Stimulated activated CD4-positive, alpha-beta T cell treated with anti-CD3 and anti-CD28 coated beads, Interleukin-15, amount 100 ng/mL, for 24 hours (primary cell): Measurements from ENCODE around the gene SVOPL.
A peak's percentile ranks its signal among the peaks of the same experiment; 100 is the strongest.
"Not testable (repeated sequence)": the region's sequence is repeated elsewhere in the genome, so short reads cannot be mapped to it uniquely, and the experiment has no call there.

ENCODE experiments used
- DNase-seq: peaks from one replicate; pipeline ENCODE4 v3.0.0-alpha.2; 2020

Gene SVOPL

DNA sequence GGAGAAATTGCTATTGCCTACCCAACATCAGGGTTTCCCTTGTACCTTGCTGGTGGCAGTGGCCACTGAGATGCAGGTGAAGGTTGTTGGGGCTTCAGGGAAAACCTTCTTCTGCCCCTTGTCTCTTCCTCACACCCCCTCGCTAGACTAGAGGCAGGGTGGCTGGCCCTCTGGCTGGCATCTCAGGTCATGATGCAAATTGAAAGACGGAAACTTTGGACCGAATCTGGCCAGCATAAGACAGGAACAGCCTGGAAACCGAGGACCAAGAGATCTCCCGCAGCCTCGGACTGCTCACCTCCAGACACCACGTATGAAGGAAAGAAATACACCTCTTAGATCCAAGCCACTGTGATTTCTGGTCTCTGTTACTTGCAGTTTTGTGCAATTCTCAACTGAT, 2.9 kb downstream of the SVOPL start:
- no peak for DNase-seq

DNA sequence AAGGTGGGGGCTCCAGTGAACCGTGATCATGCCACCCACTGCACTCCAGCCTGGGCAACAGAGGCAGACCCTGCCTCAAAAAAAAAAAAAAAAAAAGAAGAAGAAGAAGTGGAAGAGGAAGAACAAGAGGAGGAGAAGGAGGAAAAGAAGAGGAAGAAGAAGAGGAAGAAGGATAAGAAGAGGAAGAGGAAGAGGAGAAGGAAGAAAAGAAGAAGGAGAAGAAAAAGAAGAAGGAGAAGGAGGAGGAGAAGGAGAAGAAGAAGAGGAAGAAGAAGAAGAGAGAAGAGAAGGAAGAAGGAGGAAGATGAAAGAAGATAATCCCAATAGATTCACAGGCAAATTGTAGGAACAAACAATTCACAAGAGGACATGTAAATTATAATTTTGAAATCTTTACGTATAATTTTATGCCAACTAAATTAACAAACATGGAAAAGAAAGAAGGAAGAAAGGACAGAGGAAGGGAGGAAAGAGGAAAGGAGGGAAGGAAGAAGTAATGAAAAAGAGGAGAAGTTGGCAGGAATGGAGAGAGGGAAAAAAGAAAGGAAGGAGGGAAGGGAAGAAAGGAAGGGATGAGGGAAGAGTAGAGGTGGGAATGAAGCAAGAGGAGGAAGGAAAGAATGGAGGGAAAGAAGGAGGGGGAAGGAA, 3.5 kb downstream of the SVOPL start:
- no peak for DNase-seq

DNA sequence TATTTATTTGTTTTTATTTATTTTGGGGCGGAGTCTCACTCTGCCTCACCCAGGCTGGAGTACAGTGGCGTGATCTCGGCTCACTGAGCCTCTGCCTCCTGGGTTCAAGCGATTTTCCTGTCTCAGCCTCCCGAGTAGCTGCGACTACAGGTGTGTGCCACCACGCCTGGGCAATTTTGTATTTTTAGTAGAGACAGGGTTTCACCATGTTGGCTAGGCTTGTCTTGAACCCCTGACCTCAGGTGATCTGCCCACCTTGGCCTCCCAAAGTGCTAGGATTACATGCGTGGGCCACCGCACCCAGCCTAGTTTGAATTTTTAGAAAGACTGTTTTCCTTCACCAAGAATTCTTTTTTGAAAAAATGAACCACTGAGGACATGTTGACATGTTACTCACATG, 5.4 kb downstream of the SVOPL start:
- DNase-seq: not testable (repeated sequence)

DNA sequence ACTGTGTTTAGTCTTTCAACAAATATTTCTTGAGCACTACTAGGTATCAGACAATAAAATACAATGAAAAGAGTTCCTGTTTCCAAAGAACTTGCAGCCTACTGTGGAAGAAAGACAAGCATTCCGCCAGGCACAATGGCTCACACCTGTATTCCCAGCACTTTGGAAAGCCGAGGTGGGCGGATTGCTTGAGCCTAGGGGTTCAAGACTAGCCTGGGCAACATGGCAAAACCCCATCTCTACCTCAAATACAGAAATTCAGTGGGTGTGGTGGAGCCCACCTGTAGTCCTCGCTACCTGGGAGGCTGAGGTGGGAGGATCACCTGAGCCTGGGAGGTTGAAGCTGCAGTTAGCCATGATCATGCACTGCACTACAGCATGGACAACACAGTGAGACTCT, 6.1 kb downstream of the SVOPL start:
- DNase-seq: no peak

DNA sequence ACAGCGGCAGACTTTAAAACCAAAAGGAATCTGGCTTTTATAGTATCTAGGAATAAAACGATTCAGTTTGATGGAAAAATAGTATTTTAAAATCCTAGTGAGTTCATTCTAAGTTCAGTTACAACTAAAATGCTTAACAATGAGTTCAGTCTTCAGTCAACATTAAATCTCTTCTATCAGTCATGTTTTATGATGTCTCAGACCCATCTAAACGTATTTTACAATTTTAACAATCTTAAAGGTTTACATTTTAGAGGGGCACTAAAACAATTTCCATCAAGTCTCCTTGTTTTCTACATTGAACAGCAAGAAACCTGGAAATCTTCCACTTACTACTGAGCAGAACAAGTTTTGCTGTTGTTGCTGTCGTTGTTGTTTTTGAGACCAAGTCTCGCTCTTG, 10.0 kb downstream of the SVOPL start:
- no peak for DNase-seq

DNA sequence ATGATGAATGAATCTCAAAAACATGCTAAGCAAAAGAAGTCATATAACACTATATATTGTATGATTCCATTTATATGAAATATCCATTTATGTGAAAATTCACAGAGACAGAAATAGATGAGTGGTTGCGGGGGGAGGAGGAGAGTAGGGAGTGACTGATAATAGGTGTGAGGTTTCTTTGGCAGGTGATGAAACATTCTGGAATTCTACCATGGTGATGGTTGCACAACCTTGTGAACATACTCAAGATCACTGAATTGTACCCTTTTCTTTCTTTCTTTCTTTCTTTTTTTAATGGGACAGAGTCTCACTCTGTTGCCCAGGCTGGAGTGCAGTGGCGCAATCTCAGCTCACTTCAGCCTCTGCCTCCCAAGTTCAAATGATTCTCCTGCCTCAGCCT, 10.7 kb downstream of the SVOPL start:
- no peak for DNase-seq

DNA sequence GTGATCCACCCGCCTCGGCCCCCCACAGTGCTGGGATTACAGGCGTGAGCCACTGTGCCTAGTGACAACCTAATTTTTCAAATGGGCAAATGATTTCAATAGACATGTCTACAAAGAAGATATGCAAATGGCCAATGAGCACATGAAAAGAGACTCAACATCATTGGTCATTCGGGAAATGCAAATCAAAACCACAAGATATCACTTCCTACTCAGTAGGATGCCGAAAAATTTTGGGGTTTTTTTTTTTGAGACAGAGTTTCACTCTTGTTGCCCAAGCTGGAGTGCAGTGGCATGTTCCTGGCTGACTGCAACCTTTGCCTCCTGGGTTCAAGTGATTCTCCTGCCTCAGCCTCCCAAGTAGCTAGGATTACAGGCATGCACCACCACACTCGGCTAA, 13.1 kb downstream of the SVOPL start:
- not testable (repeated sequence) for DNase-seq

DNA sequence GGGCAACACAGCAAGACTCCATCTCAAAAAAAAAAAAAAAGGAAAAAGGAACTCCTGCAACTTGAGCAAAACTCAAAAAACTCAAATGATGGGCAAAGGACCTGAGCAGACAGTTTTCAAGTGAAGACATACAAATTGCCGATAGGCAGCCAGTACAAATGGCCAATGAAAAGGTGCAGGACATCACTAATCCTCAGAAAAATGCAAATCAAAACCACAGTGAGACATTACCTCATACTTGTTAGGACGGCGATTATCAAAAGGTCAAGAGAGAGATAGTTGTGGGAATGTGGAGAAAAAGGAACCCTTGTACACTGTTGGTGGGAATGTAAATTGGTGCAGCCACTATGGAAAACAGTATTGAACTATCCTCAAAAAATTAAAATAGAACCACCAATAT, 16.8 kb downstream of the SVOPL start:
- no peak for DNase-seq

DNA sequence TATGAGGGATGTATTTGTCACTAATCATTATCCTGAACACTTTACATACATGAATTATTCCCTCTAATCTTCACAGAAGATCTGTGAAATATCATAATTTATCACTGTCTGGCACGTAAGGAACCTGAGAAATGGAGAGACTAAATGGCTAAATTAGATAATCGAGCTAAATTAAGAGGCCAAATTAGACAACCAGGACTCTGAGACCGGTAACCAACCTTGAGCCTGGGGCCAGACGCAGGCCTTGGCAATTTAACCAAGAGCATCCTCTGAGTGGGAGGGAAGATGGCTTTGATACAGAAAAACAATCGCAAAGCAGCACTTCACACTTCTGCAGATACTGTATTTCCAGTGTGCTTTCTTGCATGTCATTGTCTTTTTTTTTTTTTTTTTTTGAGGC, 21.4 kb downstream of the SVOPL start:
- no peak for DNase-seq

DNA sequence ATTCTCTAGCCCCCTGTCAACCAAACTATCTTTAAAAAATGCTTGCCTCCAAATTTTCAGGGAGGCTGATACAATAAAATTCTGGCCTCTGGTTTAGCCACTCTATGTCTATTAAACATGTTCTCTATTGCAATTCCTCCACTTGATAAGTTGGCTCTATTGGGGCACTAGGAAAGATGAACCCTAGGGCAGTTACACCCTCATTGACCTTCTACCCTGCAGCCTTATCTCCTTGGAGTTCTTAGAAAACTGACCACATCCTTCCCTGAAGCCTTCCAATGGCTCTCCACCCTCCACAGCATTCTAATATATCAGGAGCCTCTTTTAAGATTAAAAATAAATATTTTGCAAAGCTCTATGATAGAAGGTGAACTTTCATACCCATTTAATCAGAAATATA, 30.6 kb downstream of the SVOPL start:
- no peak for DNase-seq

DNA sequence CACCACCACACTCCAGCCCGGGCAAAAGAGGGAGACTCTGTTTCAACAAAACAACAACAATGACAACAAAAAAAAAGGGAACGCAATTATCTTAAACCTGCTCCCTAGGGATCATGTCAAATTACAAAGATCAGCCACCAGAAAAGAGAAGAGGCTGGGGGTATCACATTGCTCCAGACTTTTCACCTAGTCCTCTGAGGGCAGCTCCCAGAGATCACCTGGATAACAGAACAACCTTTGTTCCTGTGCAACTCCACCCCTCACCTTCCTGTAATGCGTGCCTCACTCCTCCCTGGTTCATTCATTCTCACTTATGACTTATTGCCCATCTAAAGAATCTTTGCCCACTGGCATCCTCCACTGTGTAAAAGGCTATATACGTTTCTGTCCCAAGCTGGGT, 31.8 kb downstream of the SVOPL start:
- no peak for DNase-seq

DNA sequence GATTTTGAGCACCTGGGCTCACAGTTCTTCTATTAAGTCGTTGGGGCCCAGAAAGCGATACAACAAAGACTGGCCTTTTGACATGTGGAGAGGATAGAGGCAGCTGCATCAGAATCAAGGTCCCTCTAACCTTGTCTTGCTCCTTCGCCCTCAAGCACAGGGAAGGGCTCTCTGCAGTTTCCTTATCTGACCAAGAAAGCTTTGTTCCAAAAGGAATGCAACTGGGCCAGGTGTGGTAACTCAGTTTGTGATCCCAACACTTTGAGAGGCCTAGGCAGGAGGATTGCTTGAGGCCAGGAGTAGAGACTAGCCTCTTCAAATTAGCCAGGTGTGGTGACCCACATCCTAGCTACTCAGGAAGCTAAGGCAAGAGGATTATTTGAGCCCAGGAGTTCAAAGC, 32.2 kb downstream of the SVOPL start:
- DNase-seq: no peak

DNA sequence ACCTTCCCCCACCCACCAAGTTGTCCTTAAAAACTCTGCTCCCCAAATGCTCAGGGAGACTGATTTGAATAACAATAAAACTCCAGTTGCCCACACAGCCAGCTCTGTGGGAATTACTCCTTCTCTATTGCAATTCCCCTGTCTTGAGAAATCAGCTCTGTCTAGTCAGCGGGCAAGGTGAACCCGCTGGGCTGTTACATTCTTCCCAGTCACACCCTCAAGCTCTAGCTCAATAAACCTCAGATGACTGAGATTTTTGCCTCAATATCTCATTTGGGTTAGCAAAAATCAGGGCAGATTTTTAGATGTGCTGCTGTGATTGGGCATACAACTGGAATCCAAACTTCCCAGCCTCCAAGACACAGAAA, 32.9 kb downstream of the SVOPL start:
- no peak for DNase-seq

DNA sequence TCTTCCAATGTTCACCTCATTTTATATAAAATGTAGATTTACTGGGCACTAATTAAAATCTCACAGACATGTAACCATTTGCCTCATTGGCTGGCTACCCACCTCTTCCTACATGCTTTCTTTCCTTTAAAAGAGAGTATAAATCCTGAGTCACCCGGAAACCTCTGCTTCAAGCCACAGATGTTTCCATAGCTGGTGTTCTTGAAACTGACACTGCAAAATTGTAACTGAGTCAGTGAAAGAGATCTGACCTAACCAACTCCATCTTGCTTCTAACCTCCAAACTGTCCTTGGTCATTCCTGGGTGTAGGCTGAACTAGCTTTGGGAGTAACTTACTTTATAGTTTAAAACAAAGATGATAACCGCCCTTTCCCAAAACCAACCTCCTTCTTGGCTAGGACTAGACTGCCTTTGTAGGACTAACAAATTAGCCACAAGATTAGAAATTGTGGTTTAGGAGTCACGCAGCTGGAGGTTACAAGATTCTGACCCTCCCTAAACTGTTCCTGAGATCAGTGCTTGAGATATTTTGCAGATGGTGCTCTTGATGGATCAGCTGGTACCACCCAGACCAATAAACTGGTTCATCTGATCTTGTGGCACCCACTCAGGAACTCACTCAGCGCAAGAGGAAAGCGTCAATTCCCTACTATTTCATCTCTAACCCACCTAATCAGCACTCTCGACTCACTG, 33.5 kb downstream of the SVOPL start:
- DNase-seq: peak; percentile 20

DNA sequence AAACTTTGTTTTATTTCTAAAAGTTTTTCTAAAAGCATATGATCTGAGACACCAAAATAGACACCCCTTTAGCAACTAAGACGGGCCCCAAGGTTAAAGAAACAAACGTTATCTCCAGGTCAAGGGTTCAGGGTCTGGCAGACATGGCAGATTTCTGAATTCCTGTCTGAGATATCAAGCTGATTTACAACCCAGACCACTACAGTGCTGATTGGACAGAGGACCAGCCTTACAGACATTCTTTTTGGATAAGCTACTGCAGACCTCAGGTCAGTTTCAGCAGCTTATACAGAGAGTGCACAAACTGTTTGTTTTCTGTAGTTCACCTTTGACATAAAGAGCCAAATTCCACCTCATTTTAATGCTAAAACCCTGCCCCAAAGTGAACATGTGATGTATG, 34.8 kb downstream of the SVOPL start:
- no peak for DNase-seq

DNA sequence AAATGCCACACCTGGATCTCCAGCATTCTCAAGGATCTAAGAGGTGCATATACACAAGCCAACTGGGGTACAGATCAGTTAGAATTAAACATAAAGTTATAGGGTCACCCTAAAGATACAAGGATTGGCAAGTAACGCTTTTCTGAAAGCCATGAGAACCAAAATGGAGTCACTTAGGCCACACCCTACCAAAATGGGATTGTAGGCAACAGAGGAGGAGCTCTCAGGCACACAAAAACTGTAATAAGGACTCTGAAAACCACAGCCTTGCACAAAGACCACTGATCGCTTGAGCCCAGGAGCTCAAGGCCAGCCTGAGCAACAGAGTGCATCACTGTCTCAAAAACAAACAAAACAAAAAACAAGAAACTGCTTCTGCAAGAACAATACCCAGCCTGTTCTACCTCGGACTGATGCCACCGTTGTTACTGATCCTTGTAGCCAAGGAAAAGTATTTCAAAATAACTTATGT, 35.5 kb downstream of the SVOPL start:
- no peak for DNase-seq

DNA sequence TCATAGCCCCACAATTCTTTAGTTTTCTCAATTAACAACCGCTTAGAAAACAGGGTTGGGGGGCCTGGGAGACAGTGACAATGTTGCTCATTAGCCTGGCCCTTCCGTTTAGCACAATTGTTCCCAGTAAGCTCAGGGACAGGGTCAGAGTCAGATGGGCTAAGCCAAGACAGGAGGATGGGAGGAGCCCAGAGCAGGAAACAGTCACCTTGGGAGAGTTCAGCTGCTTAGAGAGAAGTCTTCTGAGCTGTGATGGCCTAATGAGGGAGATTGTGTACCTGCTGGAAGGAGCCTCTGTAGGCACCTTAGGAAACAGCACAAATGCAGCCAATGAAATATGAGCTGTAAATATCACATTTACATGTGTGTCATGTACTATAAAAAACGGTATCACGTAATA, 35.9 kb downstream of the SVOPL start:
- no peak for DNase-seq

DNA sequence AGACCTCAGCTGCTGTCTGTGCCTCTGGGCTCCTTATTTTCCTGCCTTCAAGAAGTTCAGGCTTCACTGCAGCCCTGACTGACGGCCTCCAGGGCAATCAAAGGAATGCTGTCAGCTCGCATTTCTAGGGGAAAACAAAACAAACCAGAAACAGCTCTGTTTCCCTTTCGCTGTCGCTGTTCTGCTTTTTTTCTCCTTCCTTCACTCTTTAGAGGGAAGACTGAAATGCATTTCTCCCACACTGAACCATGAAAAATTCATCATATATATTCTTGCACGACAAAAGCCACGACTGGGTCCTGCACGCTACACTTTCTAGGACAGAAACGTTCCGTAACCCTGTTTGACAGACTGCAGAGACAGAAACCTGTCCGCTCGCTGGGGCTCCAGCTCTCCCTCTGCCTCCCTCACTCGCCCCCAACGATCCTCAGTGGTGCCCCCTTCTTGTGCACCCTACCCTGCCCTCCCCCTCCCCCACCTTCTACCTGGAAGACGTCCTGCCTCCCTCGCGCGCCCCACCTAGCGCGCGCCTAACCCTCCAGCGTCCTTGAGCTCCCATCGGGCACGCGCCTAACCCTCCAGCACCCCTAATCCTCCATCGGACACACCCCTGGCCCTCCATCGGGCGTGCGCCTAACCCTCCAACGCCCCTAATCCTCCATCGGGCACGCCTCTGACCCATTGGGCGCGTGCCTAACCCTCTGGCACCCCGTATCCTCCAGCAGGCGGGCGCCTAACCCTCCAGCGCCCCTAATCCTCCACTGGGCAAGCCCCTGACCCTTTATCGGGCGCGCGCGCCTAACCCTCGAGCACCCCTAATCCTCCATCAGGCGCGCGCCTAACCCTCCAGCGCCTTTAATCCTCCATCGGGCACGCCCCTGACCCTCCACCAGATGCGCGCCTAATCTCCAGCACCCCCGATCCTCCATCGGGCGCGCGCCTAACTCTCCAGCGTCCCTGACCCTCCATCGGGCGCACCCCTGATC, 37.1 kb downstream of the SVOPL start:
- no peak for DNase-seq

DNA sequence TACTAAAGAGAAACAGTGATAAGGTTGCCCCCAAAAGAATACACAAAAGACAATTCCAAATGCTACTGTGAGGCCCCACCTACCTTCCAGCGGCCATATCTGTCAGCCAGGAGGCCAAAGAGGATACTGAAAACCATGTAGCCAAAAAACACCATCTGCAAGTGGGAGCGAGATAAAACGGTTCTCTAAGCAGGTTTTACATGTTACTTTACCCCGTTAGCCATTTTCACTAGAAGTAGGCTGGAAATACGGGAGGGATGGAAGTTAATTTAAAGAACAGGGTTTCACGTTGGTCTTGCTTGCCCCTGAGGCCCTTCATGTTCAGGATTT, 38.2 kb downstream of the SVOPL start:
- no peak for DNase-seq

DNA sequence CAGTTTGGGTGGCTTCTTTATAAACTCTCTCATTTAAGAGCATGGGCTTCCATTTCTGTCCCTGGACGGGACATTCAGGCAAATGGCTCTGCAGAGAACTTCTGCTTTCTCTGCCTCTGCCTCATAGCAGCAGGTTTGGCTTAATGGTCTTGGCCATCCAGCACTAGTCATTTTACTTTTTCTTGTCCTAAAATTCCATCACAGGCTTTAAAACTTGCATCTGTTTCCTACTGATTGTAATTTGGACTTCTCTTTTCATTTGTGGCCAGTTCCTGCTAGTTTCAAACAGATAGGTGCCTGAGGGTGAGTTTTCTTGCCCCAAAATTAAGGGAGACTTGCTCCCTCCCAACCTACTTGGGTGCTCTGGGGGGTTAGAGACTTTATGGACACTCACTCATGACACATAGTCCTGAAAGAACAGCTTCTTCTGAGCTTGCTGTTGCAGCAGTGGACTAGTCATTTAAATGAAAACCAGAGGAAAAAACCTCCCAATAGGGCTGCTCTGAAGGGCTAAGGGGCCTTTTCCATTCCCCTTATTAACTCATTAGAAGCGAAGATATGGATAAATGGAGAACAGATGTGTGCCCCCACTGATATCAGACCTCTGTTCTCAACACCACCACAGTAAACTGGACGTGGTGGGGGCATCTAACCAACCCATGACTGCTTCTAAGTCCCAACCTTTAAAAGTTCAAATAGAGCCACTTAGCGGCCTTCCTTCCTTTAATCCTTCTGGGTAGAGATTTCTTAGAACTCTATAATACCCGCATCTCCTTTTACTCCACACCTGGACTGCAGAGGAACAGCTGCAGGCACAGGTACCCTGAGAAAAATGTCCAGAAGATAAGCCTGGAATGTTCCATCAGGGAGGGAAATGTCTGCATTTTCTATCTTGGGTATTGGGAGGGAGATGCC, 38.8 kb downstream of the SVOPL start:
- no peak for DNase-seq

DNA sequence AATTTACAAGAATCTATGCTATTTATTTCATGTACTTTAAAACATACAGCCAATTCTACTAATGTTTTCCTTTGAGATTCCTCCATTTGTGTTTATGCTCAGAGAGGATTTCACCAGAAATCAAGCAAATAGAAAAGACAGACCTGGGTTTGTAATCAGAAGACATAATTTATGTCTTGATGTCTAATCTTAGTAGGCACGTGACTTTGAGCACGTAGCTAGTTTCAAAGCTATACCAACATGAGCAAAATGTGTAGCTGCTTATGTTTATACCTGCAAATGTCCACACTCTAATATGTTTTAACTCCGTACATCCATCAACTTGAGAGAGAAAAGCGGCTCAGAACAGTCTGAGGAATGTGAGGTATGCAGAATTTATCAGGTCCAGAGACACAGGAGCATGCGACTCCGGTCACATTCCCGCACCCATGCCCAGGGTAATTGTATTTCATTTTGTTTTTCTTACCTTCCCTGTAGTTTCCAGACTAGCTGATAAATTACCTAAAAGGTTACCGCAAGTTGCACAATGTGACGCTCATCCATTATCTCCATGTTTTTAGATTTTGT, 40.0 kb downstream of the SVOPL start:
- DNase-seq: no peak

DNA sequence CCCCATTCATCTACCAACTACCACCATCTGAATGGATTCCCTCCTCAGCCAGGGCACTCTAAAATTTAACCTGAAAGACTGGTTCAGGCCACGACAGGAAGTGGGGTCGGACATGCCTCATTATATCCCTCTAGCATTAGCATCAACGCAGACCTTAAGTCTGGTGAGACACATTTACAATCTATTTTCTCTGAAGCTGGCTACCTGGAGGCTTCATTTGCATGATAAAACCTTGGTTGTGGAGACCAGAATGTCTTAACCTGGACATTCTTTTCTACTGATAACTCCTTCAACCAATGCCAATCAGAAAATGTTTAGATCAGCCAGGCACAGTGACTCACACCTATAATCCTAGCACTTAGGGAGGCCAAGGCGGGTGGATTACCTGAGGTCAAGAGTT, 42.3 kb downstream of the SVOPL start:
- DNase-seq: no peak
